ENCODE data around the gene HTR2B.

DNA sequence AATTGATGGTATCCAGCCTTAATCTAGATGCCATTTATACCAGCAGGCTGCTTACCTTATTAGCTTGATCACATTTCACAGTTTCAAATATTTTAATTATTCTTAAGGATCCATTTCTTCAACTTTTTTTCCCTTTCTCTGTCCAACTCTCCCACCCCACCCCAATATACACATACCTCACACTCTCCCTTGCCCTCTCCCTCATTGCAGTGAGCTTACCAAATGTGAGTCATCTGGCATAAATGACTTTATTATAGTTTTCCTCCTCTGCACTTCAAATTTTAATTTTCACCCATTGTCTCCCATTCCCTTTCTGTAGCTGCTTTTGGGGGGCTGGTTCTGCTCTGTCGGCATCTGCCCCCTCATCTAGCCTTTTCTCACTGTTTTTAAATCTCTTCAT, 12.9 kb downstream of the HTR2B start:
- no peak for TF ChIP-seq CTCF (IDR thresholded peaks at IDR 0.05)
- no peak for TF ChIP-seq FOXJ3 (CRISPR knock-in tag; IDR thresholded peaks at IDR 0.05; ENCODE audit: borderline replicate concordance)
- no peak for TF ChIP-seq JUN (CRISPR knock-in tag; IDR thresholded peaks at IDR 0.05)
